K562 (cell line): ENCODE data around the gene BLTP3A. TPM values are rescaled to one million over a fixed set of nuclear protein-coding genes. Genes with fewer than 3 reads are reported as not detected.

Experiments used
- EHMT2 ChIP-seq: fragments of 450-650 bp; IDR thresholded peaks from 2 replicates; pipeline ENCODE4 v1.6.1; 2018; ENCODE audit warnings: antibody characterized with exemption
- HNRNPLL ChIP-seq: fragments of 200-400 bp; formaldehyde crosslinking; IDR thresholded peaks from 2 replicates; pipeline ENCODE4 v1.6.1; 2017; ENCODE audit warnings: low read length, low read depth, mild to moderate bottlenecking; ENCODE audit not compliant: poor library complexity, severe bottlenecking
- MED1 ChIP-seq: sonication (generic); formaldehyde crosslinking; IDR thresholded peaks from 2 replicates; pipeline ENCODE4 v1.8.1; 2023; ENCODE audit warnings: missing genetic modification reagents, borderline replicate concordance
- MLLT1 ChIP-seq, 2 experiments: fragments of 450-650 bp; IDR thresholded peaks; 2 replicates each; pipeline ENCODE4 v1.6.1; 2016
- MXI1 ChIP-seq: IDR thresholded peaks from 2 replicates; pipeline ENCODE4 v1.6.1; 2011; ENCODE audit warnings: low read depth, mild to moderate bottlenecking, improper control_type of control experiment, low read length
- NFE2 ChIP-seq: IDR thresholded peaks from 2 replicates; pipeline ENCODE4 v1.6.1; 2014; ENCODE audit warnings: antibody characterized with exemption, low read depth
- NFE2L1 ChIP-seq: fragments of 450-650 bp; IDR thresholded peaks from 2 replicates; pipeline ENCODE4 v1.6.1; 2016; ENCODE audit warnings: missing genetic modification characterization, low read depth, mild to moderate bottlenecking, missing compliant biosample characterization, moderate library complexity, borderline replicate concordance
- RCOR1 ChIP-seq, 2 experiments: IDR thresholded peaks; 2 replicates each; pipeline ENCODE4 v1.6.1; 2012; ENCODE audit warnings: low read depth in 2 of 2, low read length in 2 of 2, borderline replicate concordance in 1 of 2, improper control_type of control experiment in 1 of 2
- SNRNP70 ChIP-seq: fragments of 200-400 bp; formaldehyde crosslinking; optimal IDR thresholded peaks from 2 replicates; pipeline ENCODE3; 2017; ENCODE audit warnings: low read depth, low read length
- ZSCAN32 ChIP-seq: fragments of 450-650 bp; formaldehyde crosslinking; IDR thresholded peaks from 2 replicates; pipeline ENCODE4 v1.4.0; 2020; ENCODE audit warnings: mild to moderate bottlenecking, moderate library complexity
- polyA plus RNA-seq, 8 experiments: library from polyadenylated mRNA; depleted of rRNA in 4 of 8; stranded (reverse) in 5 of 8; unstranded in 3 of 8; fragments of >200 nt; fragmentation: Nextera tagmentation in 2 of 8; fragmentation: Illumina TruSeq in 1 of 8; extraction: Ambion mirVana in 2 of 8; extraction: Trizol in 1 of 8; gene quantifications; 2 replicates each; pipeline versions ENCODE4 v1.2.1 to v1.2.3, GENCODE V29; 2011 to 2014; ENCODE audit warnings: inconsistent platforms in 1 of 8, missing spikeins in 1 of 8
- total RNA-seq, 7 experiments: library from RNA; depleted of rRNA in 6 of 7; stranded (reverse); fragments of >200 nt in 6 of 7; fragmentation: Illumina TruSeq in 2 of 7; extraction: Trizol in 2 of 7; gene quantifications; 2 replicates each; pipeline versions ENCODE4 v1.2.1 to v1.2.3, GENCODE V29; 2011 to 2021; ENCODE audit warnings: low replicate concordance in 1 of 7
- TF ChIP-seq, protein P1 (sequence below): fragments of 450-650 bp; IDR thresholded peaks from 2 replicates; pipeline ENCODE4 v1.6.1; 2016; ENCODE audit warnings: borderline replicate concordance
- TF ChIP-seq, protein P2 (sequence below): fragments of 250-450 bp; sonication (Bioruptor Pico); IDR thresholded peaks from 2 replicates; pipeline ENCODE4 v1.8.0; 2022; ENCODE audit warnings: inconsistent platforms
- TF ChIP-seq, protein P3 (sequence below): sonication (generic); formaldehyde crosslinking; IDR thresholded peaks from 2 replicates; pipeline ENCODE4 v1.8.0; 2023; ENCODE audit warnings: missing genetic modification reagents, mild to moderate bottlenecking, borderline replicate concordance
- TF ChIP-seq, protein P4 (sequence below): sonication (generic); formaldehyde crosslinking; IDR thresholded peaks from 2 replicates; pipeline ENCODE4 v1.8.0; 2023; ENCODE audit warnings: mild to moderate bottlenecking, missing genetic modification reagents

The BLTP3A gene
- total and polyA plus RNA-seq, 9 of the 15 experiments (the other 6 are each of a cell fraction or from before 2014, with no cell fraction given): 7.5 to 34.6 (median 15.5) TPM

DNA sequence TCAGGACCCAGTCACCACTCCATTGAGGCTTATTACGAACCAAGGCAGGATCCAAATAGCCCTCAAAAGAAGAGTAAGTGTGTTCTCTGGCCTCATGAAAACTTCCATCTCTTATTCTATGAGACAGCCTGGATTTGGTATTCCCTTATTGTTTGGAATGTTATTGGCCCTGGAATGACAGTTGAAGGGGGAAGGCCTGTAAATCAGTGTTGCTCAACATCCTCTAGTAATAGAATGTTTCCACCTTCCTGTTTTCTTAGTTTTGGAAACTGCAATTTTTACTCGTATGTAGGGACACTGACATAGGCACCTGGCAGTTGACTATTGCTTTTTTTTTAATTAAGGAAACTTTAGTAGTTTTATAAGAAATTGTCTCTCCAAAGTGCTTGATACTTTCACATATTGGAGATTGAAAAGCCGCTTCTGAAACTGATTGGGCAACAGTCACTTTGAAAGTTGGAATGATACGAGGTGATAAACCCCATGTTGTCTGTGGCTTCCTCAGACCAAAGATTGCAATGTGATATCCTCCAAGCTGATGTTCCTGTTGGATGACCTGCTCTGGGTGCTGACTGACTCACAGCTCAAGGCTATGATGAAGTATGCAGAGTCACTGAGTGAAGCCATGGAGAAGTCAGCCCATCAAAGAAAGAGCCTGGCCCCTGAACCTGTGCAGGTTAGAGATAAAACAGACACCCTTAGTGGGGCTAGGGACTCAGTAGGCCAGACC, 43.1 kb downstream of the BLTP3A start (continued):
- TF ChIP-seq HNRNPLL (no peak), NFE2 (peak; percentile 47; the same call in 1 of the 2 replicates), MED1 (CRISPR knock-in tag) (no peak), ZSCAN32 (no peak), RCOR1 (IDR thresholded peaks at IDR 0.05; ENCODE audit: borderline replicate concordance in 1 of 2, low read depth in 2 of 2, low read length in 2 of 2) (peak in 1 of 2 experiments; percentile 84; a peak in 1 of 4 replicates), NFE2L1 (tag) (no peak), MLLT1 (IDR thresholded peaks at IDR 0.05) (peak in 1 of 2 experiments; percentile 47; a peak in 1 of 4 replicates), MXI1 (no peak), EHMT2 (no peak), SNRNP70 (no peak)
- TF ChIP-seq, protein P1, sequence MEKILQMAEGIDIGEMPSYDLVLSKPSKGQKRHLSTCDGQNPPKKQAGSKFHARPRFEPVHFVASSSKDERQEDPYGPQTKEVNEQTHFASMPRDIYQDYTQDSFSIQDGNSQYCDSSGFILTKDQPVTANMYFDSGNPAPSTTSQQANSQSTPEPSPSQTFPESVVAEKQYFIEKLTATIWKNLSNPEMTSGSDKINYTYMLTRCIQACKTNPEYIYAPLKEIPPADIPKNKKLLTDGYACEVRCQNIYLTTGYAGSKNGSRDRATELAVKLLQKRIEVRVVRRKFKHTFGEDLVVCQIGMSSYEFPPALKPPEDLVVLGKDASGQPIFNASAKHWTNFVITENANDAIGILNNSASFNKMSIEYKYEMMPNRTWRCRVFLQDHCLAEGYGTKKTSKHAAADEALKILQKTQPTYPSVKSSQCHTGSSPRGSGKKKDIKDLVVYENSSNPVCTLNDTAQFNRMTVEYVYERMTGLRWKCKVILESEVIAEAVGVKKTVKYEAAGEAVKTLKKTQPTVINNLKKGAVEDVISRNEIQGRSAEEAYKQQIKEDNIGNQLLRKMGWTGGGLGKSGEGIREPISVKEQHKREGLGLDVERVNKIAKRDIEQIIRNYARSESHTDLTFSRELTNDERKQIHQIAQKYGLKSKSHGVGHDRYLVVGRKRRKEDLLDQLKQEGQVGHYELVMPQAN: no peak
- TF ChIP-seq, protein P2, sequence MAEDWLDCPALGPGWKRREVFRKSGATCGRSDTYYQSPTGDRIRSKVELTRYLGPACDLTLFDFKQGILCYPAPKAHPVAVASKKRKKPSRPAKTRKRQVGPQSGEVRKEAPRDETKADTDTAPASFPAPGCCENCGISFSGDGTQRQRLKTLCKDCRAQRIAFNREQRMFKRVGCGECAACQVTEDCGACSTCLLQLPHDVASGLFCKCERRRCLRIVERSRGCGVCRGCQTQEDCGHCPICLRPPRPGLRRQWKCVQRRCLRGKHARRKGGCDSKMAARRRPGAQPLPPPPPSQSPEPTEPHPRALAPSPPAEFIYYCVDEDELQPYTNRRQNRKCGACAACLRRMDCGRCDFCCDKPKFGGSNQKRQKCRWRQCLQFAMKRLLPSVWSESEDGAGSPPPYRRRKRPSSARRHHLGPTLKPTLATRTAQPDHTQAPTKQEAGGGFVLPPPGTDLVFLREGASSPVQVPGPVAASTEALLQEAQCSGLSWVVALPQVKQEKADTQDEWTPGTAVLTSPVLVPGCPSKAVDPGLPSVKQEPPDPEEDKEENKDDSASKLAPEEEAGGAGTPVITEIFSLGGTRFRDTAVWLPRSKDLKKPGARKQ (CRISPR knock-in tag): no peak
- TF ChIP-seq, protein P3, sequence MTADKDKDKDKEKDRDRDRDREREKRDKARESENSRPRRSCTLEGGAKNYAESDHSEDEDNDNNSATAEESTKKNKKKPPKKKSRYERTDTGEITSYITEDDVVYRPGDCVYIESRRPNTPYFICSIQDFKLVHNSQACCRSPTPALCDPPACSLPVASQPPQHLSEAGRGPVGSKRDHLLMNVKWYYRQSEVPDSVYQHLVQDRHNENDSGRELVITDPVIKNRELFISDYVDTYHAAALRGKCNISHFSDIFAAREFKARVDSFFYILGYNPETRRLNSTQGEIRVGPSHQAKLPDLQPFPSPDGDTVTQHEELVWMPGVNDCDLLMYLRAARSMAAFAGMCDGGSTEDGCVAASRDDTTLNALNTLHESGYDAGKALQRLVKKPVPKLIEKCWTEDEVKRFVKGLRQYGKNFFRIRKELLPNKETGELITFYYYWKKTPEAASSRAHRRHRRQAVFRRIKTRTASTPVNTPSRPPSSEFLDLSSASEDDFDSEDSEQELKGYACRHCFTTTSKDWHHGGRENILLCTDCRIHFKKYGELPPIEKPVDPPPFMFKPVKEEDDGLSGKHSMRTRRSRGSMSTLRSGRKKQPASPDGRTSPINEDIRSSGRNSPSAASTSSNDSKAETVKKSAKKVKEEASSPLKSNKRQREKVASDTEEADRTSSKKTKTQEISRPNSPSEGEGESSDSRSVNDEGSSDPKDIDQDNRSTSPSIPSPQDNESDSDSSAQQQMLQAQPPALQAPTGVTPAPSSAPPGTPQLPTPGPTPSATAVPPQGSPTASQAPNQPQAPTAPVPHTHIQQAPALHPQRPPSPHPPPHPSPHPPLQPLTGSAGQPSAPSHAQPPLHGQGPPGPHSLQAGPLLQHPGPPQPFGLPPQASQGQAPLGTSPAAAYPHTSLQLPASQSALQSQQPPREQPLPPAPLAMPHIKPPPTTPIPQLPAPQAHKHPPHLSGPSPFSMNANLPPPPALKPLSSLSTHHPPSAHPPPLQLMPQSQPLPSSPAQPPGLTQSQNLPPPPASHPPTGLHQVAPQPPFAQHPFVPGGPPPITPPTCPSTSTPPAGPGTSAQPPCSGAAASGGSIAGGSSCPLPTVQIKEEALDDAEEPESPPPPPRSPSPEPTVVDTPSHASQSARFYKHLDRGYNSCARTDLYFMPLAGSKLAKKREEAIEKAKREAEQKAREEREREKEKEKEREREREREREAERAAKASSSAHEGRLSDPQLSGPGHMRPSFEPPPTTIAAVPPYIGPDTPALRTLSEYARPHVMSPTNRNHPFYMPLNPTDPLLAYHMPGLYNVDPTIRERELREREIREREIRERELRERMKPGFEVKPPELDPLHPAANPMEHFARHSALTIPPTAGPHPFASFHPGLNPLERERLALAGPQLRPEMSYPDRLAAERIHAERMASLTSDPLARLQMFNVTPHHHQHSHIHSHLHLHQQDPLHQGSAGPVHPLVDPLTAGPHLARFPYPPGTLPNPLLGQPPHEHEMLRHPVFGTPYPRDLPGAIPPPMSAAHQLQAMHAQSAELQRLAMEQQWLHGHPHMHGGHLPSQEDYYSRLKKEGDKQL (CRISPR knock-in tag): no peak
- TF ChIP-seq, protein P4, sequence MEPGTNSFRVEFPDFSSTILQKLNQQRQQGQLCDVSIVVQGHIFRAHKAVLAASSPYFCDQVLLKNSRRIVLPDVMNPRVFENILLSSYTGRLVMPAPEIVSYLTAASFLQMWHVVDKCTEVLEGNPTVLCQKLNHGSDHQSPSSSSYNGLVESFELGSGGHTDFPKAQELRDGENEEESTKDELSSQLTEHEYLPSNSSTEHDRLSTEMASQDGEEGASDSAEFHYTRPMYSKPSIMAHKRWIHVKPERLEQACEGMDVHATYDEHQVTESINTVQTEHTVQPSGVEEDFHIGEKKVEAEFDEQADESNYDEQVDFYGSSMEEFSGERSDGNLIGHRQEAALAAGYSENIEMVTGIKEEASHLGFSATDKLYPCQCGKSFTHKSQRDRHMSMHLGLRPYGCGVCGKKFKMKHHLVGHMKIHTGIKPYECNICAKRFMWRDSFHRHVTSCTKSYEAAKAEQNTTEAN: no peak
